HEK293T (cell line): ENCODE data around the gene IL5RA.

Experiments used
- CTCF ChIA-PET: fragments of 350-600 bp; formaldehyde crosslinking; extraction: SDS; loops from one replicate; lab custom pipeline; 2021; ENCODE audit warnings: antibody characterized with exemption, inconsistent platforms; lab: Yijun Ruan, JAX
- POLR2A ChIA-PET: fragments of 350-600 bp; formaldehyde crosslinking; extraction: SDS; loops from one replicate; lab custom pipeline; 2020; ENCODE audit warnings: antibody characterized with exemption, inconsistent platforms; lab: Yijun Ruan, JAX
- DNase-seq: peaks from one replicate; pipeline ENCODE4 v3.0.0; 2012; ENCODE audit warnings: mixed read lengths; ENCODE audit errors: extremely low spot score
- ARNT ChIP-seq: fragments of 450-650 bp; IDR thresholded peaks from 2 replicates; pipeline ENCODE4 v1.6.1; 2017; ENCODE audit warnings: mild to moderate bottlenecking
- BHLHE40 ChIP-seq: fragments of 450-650 bp; IDR thresholded peaks from 2 replicates; pipeline ENCODE4 v1.6.1; 2016; ENCODE audit warnings: mild to moderate bottlenecking, moderate library complexity, borderline replicate concordance
- CTBP1 ChIP-seq: fragments of 450-650 bp; IDR thresholded peaks from 2 replicates; pipeline ENCODE4 v1.6.1; 2016; ENCODE audit warnings: borderline replicate concordance
- ELF4 ChIP-seq: fragments of 450-650 bp; IDR thresholded peaks from 2 replicates; pipeline ENCODE4 v1.6.1; 2017; ENCODE audit warnings: antibody characterized with exemption
- FOXA1 ChIP-seq: fragments of 450-650 bp; IDR thresholded peaks from 2 replicates; pipeline ENCODE4 v1.6.1; 2016; ENCODE audit warnings: mild to moderate bottlenecking
- FOXK2 ChIP-seq: fragments of 450-650 bp; IDR thresholded peaks from 2 replicates; pipeline ENCODE4 v1.6.1; 2016; ENCODE audit warnings: mild to moderate bottlenecking
- FOXM1 ChIP-seq: fragments of 450-650 bp; IDR thresholded peaks from 2 replicates; pipeline ENCODE4 v1.6.1; 2017; ENCODE audit warnings: mild to moderate bottlenecking, borderline replicate concordance
- HDGF ChIP-seq: fragments of 450-650 bp; IDR thresholded peaks from 2 replicates; pipeline ENCODE4 v1.6.1; 2017; ENCODE audit warnings: antibody characterized with exemption, borderline replicate concordance
- L3MBTL2 ChIP-seq: fragments of 450-650 bp; conservative IDR thresholded peaks from 2 replicates; pipeline ENCODE4 v1.6.1; 2016; ENCODE audit warnings: mild to moderate bottlenecking
- LEF1 ChIP-seq: fragments of 450-650 bp; IDR thresholded peaks from 2 replicates; pipeline ENCODE4 v1.6.1; 2017; ENCODE audit warnings: mild to moderate bottlenecking, borderline replicate concordance
- NFRKB ChIP-seq: fragments of 450-650 bp; IDR thresholded peaks from 2 replicates; pipeline ENCODE4 v1.6.1; 2016; ENCODE audit warnings: mild to moderate bottlenecking, moderate library complexity
- PKNOX1 ChIP-seq: fragments of 450-650 bp; IDR thresholded peaks from 2 replicates; pipeline ENCODE4 v1.6.1; 2016
- SP1 ChIP-seq: fragments of 450-650 bp; IDR thresholded peaks from 2 replicates; pipeline ENCODE4 v1.6.1; 2017
- SUZ12 ChIP-seq: fragments of 450-650 bp; IDR thresholded peaks from 2 replicates; pipeline ENCODE4 v1.6.1; 2016; ENCODE audit warnings: mild to moderate bottlenecking
- TARDBP ChIP-seq: fragments of 450-650 bp; IDR thresholded peaks from 2 replicates; pipeline ENCODE4 v1.6.1; 2016
- ZNF384 ChIP-seq: fragments of 450-650 bp; IDR thresholded peaks from 2 replicates; pipeline ENCODE4 v1.6.1; 2016

Gene IL5RA

GRCh38 chr3:3059645-3060044 is 50.5 kb downstream of the IL5RA start:
- TF ChIP-seq PKNOX1 (no peak), FOXK2 (no peak), BHLHE40 (no peak), FOXA1 (no peak), ARNT (no peak), SP1 (no peak), ZNF384 (no peak), L3MBTL2 (no peak)
- CTCF ChIA-PET, result no interaction called here
- DNase-seq, result no peak
- POLR2A ChIA-PET, result no interaction called here

GRCh38 chr3:3053974-3054373 is 56.2 kb downstream of the IL5RA start:
- TF ChIP-seq ARNT, result no peak
- TF ChIP-seq CTBP1, result no peak
- TF ChIP-seq ELF4, result no peak
- no peak for TF ChIP-seq FOXM1
- no peak for TF ChIP-seq FOXK2
- TF ChIP-seq FOXA1, result no peak
- no peak for TF ChIP-seq SUZ12
- no peak for TF ChIP-seq ZNF384
- TF ChIP-seq L3MBTL2, result no peak
- no peak for TF ChIP-seq LEF1
- TF ChIP-seq BHLHE40, result no peak
- no peak for TF ChIP-seq TARDBP
- no peak for TF ChIP-seq NFRKB
- TF ChIP-seq HDGF, result no peak
- no peak for TF ChIP-seq PKNOX1
- no peak for TF ChIP-seq SP1
- no peak for DNase-seq
- CTCF ChIA-PET, result no interaction called here
- POLR2A ChIA-PET, result no interaction called here

- TF ChIP-seq L3MBTL2, result no peak
- TF ChIP-seq HDGF, result no peak
- TF ChIP-seq SP1, result no peak
- TF ChIP-seq TARDBP, result no peak
- TF ChIP-seq SUZ12, result no peak
- TF ChIP-seq FOXA1, result no peak
- TF ChIP-seq PKNOX1, result no peak
- ChIA-PET CTCF (no interaction called here), POLR2A (no interaction called here)
- DNase-seq, result no peak
These were observed 71.8 kb downstream of the IL5RA start for GRCh38 chr3:3038201-3038991.

- no peak for DNase-seq
- TF ChIP-seq LEF1, result no peak
- TF ChIP-seq ARNT, result no peak
- no peak for TF ChIP-seq HDGF
- no peak for TF ChIP-seq ZNF384
- no peak for TF ChIP-seq CTBP1
- no peak for TF ChIP-seq ELF4
- TF ChIP-seq TARDBP, result no peak
- TF ChIP-seq FOXK2, result no peak
- TF ChIP-seq NFRKB, result no peak
- TF ChIP-seq BHLHE40, result no peak
- no peak for TF ChIP-seq FOXA1
- no peak for TF ChIP-seq PKNOX1
- TF ChIP-seq L3MBTL2, result no peak
- no peak for TF ChIP-seq SUZ12
- no peak for TF ChIP-seq SP1
- TF ChIP-seq FOXM1, result no peak
- ChIA-PET CTCF (no interaction called here), POLR2A (no interaction called here)
These were observed 73.0 kb downstream of the IL5RA start for GRCh38 chr3:3037156-3037555.

- TF ChIP-seq L3MBTL2 (no peak), FOXA1 (no peak), TARDBP (no peak), LEF1 (no peak), HDGF (no peak), FOXK2 (no peak), PKNOX1 (no peak)
- POLR2A ChIA-PET, result interaction anchor here (0.5 kb wide), 1 partner anchor 18 kb away, joined by 3 read pairs; no protein-coding TSS in a partner anchor
- CTCF ChIA-PET, result interaction anchor here (0.6 kb wide), 1 partner anchor 58 kb away, joined by 3 read pairs; no protein-coding TSS in a partner anchor
- DNase-seq, result no peak
These were observed 78.8 kb downstream of the IL5RA start for GRCh38 chr3:3031326-3031725.
